H4 (cell line): ENCODE data around the gene INPP5F. TPM values are rescaled to one million over a fixed set of nuclear protein-coding genes. Genes with fewer than 3 reads are reported as not detected.
"Not testable (repeated sequence)": the region's sequence is repeated elsewhere in the genome, so short reads cannot be mapped to it uniquely, and the experiment has no call there.

Experiments
- DNase-seq: peaks from one replicate; pipeline ENCODE4 v3.0.0-alpha.2; 2015; ENCODE audit warnings: low spot score
- total RNA-seq: library from RNA; depleted of rRNA; stranded (reverse); fragments of >200 nt; shearing (Covaris generic); gene quantifications from 2 replicates; pipeline ENCODE4 v1.2.3, GENCODE V29; 2014

The INPP5F gene
- total RNA-seq, 1 experiment from 2014 or later: 9.5 TPM

DNA sequence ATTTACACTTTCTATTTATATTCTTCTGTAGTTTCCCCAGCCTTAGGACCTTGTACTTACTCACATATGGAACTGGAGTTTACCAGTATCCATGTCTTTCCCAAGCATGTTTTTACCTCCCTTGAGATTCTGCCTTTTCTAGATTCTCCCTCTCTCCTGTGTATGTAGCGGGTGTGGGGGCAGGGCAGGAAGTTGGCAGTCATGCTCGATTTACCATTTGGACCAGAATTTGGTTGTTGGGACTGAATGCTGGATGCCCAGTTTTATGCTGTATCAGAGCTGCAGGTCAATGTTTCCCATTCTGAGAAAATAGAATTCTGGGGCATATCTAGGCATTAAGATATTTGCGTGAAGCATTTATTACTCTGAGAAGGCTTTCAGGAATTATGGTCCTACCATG lies 14.2 kb downstream of the INPP5F start:
- DNase-seq: no peak

DNA sequence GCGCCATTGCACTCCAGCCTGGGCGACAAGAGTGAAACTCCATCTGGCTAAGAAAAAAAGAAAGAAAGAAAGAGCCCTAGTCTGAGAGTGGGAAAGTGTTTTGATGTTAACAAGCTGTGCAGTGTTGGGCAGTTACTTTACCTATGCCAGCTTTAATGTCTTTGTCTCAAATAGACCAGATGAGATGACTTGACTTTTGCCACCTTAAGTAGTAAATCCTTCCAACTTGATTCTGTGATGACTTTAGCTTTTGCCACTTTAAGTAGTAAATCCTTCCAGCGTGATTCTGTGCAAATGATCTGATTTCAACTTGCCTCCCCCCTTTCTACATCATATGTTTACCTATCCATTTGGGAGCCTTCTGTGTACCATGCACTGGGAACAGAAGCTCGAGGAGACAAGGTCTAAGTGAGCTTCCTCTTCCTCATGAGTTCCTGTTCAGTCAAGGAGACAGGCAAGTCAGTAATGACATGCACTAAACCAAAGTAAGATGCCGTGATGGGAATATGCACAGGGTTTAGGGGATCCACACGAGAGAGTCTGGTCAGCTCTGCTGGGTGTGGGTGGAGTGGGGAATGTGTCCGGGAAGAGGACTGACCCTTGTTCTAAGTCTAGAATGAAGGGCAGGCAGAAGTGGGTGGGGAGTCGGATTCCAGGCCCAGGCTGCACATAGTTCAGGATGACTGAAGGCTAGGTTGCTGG lies 17.2 kb downstream of the INPP5F start:
- no peak for DNase-seq

DNA sequence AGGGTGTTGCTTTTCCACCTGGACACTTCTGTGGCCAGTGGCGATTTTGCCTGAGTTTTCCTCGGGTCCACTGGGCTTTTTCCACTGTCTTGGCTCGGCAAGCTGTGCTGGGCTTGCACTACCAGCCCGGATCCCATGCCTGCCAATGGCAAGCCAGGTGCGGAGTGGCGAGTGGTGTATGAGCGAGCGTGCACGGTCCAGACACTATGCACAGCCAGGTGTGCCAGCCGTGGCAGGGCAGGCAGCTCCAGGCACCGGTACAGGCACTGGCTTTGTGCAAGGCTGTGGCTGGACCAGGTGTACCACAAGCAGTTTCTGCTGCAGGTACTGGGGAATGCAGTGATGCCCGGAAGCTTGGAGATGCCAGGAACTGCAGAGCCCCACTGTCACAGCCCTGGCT lies 22.1 kb downstream of the INPP5F start:
- DNase-seq: no peak

DNA sequence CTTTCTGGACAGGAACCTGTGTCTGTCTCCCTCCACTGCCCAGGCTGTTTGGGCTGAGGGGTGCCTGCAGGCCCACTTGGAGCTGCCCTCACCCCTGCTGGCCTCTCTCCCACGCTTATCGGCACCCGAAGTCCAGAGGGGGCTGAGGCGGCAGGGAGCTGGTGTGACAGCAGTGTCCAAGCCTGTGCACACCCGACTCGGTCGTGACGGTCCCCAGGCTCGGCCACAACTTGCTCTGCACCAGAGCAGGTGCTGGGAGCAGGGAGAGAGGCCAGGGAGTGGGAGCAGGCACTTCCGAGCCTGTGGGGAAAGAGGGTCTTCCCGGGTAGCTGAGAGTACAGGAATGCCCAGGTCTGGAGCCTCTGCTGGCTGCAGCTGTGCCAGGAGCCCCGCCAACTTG lies 23.0 kb downstream of the INPP5F start:
- DNase-seq: no peak

DNA sequence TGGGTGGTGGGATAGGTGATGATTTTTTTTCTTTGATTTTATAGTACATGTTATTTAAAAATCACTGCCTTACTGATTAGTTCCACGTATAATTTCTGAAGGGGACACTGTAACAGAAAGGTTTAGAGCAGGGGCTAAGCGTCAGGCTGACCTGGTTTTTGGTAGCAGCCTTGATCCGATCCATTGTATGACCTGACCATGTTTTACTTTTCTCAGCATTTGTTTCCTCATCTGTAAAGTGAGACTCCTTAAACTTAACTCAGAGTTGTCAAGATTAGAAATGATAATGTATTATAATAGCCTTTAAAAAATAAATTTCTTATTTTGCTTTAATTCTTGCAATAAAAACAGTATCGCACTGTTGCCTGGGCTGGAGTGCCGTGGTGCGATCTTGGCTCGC lies 23.6 kb downstream of the INPP5F start:
- DNase-seq: no peak

DNA sequence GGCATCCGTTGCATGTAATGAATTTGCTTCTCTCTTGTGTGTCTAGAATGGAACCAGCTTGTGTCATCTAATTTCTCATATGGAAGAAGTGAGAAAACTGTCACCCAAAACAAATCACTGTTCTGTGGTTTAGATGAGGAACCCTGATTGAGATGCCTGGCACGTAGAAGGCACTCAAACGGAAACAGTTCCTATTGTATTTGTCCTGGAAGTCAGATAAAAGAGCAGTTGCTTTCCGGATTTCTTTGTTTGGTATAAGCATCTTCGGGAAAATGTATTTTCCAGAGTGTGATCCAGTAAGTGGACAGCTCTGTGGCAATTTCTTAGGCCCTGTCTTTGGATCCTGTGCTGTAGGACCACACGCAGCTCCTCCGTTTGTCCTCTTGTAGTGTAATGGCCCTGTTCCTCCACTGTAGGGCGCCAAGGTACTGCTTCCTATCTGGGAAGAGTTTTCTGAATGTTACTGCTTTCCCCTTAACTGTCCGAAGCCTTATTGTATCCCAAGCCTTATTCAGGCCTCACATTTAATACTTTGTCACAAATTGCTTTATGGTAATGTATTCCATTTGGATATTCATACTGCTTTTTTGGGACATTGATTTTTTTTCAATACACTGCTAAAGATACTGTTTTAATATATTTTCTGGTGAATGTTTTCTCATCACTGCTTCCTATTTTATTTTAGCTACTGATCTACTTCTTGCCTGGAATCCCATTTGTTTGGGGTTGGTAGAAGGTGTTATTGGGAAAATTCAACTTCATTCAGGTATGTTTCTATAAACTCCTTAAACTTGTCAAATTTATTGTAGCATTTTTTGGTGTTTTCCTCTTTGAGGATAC lies 24.8 kb downstream of the INPP5F start:
- DNase-seq: peak; percentile 76

DNA sequence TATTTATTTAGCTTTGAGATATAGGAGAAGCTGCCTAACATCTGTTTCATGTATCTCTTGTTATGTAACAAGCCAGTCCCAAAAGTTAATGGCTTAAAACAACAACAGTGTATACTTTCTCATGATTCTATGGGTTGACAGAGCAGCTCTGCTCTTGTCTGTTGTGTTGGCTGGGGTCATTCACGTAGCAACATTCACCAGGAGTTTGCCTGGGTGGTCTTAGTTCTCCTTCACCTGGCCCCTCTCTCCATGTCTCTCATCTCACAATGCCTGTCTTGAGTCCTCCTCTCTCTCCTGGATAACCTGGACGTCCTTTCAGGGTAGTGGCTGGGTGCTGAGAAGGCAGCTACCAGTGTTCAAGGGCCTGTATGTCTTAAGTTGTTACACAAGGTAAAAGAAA lies 27.5 kb downstream of the INPP5F start:
- no peak for DNase-seq

DNA sequence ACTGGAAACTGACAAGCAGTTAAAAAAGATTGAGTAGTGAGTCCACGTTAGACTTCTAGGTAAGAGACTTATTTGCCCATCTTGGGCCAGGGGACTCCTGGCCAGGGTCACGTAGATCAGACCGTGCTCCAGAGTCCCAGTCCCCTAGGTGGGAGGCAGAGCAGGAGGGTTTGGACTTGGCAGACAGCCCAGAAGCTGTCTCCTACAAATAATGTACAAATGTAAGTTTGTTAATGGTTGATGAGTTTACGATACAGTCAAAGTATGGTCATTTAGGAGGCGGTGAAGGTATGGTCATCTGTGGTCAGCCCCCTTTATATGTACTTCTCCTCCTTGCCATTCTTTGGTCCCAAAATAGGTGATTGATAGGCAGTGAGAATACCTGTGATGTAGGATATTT lies 28.2 kb downstream of the INPP5F start:
- DNase-seq: no peak

DNA sequence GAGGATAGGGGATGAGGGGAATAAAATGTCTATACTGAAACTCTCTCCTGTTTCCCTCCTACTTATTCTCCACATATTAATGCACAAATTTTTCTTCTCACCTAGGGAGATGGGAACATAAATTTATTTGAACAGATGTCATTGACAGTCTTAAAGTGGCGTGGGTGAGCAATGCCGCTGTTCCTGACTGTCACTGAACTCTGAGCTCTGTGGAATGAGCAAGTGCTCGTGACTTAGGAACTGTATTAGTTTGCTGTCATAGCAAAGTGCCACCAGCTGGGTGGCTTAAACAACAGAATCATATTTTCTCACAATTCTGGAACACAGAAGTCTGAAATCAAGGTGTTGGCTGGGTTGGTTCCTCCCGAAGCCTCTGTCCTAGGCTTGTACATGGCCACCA lies 29.1 kb downstream of the INPP5F start:
- no peak for DNase-seq

DNA sequence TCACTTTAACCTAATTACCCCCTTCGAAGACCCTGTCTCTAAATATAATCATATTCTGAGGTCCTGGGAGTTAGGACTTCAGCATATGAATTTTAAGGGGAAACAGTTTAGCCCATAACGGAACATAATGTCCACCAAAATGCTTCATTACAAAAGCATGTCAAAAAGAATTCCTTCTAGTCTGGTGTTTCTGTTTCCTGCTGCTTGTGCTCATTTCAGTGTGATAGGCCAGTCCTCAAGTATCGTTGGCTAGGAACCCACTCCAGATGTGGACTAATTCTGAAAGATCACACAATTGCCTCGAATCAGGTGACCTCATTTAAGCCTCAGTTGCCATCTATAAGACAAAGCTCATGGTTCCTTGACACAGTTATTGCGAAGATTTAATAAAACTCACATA lies 29.6 kb downstream of the INPP5F start:
- no peak for DNase-seq

DNA sequence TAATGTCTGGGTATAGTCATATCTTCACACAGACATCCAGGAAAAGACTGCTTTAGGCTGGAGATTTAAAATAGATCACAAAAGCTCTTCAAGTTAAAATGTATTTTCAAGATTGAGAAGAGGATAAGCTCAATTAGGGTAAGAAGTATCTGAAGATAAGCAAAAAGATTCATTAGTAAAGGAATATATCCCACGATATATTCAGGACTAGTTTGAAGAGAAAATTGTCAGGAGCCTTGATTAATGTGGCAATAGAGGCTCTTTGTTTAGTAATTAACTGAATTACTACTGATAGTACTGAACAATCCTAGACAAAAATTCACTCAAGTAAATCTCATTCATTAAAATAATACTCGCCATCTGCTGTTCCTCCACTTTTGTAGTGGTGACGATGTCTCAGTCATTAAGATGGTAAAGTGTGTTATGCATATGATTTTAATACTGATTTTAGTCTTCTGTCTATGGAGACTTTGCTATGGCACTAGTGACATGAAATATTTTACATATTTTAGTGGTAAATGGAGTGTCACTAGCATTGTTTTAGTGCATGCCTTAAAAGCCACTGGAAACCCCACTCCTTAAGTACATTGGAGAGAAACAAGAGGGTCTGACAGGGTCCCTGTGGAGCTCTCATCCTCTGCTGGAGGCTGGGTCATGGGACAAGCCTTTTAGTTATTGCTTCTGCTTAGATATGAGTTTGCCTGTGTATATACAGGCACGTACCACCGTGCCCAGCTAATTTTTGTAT lies 32.8 kb downstream of the INPP5F start:
- DNase-seq: no peak

DNA sequence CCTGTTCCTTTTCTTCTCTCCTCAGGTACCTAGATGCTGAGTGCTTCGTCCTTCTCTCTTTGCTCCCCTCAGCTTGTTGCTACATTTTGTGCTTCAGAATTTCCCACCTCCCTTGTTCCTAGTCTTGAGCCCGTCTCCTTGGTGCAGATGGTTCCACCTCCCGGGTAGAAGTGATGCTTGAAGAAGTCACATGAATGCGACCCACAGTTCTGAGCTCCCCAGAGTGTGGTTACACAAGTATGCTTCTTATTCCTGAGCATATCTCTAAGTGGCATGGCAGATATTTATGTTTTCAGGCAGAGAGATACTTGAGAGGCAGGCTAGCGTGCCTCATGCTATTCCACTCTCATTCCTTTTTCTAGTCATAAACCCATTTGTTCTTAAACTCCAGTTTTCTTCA lies 34.0 kb downstream of the INPP5F start:
- peak; percentile 17 for DNase-seq

DNA sequence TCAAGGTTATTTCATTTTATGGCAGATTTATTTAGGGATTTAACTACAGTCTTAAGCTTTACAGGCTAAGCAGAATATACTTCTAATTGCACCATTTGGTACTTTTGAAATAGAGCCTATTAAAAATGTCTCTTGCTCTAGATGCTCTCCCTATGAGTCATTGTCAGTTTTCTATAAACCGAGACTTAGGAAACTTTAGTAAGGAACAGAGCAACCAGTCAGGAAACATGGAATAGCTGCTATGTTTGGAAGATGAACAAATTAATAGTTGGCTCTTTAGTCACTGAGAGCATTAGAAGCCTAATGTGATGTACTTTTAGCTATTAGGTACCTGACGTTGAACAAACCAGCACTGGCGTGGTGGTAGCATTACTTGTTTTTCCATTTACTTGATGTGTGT lies 35.3 kb downstream of the INPP5F start:
- peak; percentile 40 for DNase-seq

DNA sequence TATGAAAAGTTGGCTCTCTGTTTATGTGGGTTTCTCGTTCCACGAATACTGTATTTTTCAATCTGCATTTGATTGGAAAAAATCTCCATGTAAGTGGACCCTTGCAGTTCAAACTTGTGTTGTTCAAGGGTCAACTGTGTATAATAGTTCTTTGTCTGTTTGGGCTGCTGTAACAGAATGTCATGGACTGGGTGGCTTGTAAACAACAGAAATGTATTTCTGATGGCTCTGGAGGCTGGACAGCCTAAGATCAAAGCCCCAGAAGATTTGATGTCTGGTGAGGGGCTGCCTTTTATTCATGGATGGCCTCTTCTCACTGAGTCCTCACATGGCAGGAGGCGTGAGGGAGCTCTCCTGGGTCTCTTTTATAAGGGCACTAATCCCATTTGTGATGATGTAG lies 36.2 kb downstream of the INPP5F start:
- DNase-seq: no peak

DNA sequence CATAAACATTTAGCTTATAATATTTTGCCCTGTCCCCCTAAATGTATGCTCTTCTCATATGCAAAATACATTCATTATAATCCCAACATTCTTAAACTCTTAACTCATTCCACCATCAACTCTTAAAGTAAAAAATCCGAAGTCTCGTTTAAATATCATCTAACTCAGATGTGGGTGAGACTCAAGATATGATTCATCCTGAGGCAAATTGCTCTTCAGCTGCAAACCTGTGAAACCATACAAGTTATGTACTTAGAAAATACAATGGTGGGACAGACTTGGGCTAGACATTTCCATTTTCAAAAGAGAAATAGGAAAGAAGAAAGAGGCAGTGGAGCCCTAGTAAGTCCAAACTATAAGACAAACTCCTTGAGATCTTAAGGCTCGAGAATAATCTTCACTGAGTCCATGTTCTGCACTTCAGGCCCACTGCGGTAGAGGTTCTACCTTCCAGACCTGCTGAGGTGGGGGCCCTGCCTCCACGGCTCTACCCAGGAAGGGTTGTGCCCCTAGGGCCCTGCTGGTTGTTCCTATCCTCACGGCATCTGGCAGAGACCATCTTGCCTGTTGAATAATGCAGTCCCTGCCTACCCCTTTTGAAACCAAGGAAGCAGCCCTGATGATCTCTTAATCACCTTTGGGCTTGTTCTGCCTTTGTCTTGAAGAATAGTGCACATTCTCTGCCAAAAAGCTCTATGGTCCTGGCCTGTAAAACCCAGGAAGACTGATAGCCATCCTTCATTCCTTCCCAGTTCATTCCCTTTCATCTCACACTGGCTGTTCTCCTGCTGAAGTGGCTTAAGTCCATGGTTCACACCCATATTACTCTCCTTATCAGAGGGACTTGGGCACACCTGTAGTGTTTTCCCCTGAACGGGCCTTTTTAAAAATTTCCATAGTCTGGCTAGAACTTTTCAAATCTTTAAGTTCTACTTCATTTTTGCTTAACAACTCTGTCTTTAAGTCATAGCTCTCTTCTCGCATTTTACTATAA lies 37.3 kb downstream of the INPP5F start:
- no peak for DNase-seq

DNA sequence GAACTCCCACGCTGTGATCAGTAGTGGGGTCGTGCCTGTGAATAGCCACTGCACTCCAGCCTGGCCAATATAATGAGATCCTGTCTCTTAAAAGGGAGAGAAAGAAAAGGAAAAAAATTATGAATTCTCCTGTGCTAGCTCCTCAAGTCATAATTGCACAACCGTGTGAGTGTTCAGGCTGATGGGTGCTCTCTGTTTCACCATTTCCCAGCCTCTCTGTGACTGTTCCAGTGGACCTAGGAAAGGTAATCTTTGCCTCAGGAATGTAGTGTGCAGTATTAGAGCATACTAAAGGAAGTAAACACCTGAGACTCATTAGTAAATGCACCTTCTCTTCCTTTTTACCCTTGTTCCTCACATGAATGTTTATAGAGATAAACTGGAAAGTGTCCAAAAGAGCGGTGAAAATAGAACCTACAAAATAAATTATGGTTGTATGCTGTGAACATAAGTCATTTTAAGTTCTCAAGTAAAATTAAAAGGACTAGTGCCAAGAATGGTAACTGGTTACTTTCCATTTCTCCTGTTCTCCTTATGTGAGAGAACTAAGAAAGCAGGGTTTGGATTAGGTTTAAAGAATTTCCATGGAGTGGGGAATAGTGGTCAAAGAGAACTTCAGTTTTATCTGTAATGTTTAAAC lies 42.7 kb downstream of the INPP5F start:
- no peak for DNase-seq

DNA sequence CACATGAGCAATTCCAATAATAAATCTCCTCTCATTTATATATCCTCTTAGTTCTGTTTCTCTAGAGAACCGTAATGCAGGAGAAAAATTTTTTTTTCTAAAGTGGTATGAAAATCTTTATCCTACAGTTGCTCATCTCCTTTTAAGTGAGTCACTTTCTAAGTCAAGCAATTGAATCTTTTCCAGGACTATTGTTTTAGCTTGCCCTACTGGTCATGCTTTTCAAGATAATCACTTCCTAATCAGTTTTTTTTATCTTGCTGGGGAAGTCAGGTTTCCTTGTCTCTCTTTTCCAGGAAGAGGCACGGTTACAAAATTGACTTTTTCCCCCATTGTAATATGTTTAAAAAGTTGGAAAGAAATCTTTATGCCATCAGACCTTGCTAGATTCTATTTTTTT lies 44.0 kb downstream of the INPP5F start:
- DNase-seq: no peak

DNA sequence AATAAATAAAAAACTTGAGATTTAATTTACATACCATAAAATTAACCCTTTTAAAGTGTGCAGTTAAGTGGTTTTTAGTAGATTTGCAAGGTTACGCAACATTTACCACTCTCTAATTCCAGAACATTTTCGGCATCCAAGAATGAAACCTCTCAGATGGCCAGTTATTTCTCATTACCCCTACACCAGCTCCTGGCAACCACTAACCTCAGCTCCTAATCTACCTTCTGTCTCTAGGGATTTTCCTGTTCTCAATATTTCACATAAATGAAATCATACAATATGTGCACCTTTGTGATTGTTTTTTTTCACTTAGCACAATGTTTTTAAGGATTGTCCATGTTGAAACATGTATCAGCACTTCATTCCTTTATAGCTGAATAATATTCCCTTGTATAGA lies 45.1 kb downstream of the INPP5F start:
- no peak for DNase-seq

DNA sequence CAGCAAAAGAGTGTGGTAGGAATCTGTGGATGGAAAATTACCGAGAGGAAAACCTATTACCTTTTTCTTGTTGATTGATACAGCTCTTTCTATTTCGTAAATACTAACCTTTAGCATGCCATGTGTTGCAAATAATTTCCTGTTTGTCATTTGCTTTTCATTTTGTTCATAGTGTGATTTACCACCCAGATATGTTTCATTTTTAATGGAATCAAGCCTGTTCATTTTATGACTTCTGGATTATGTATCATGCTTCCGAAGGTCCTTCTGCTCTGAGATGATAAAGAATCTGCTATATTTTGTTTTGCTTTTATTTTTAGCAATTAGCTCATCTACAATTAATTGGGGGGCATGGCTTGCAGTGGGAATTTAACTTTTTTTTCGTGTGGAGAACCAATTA lies 46.5 kb downstream of the INPP5F start:
- no peak for DNase-seq

DNA sequence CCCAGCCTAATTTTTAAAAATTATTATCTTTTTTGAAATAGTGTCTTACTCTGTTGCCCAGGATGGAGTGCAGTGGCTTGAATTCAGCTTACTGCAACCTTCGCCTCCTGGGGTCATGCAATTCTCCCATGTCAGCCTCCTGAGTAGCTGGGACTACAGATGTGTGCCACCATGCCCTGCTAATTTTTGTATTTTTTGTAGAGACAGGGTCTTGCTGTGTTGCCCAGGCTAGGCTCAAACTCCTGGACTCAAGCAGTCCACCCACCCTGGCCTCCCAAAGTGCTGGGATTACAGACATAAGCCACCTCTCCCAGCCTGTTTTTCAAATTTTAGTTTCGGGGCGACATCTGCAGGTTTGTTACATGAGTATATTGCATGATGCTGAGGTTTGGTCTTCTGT lies 47.2 kb downstream of the INPP5F start:
- DNase-seq: not testable (repeated sequence)

DNA sequence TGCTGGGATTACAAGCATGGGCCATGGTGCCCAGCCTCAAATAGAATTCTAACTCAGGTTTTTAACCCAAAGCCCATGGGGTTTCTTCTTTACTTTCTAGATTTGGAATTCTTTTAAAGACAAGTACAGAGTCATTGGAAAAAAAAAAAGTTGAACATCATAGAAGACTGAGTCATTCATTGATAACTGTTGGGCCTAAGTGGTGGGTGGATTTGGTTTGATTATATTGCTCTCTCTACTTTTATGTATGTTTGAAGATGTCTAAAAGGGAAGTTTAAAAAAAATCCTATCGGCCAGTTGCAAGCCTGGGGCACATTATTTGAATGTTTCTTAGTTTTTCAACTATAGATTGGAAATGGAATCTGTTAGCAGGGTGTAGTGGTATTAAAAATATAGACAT lies 49.7 kb downstream of the INPP5F start:
- DNase-seq: no peak
